Esophagus muscularis mucosa (tissue), 4 donors: ENCODE data around the gene CUL3. TPM values are rescaled to one million over a fixed set of nuclear protein-coding genes. Genes with fewer than 3 reads are reported as not detected.
A peak's percentile ranks its signal among the peaks of the same experiment; 100 is the strongest.

Experiments
- DNase-seq: peaks from one replicate; pipeline ENCODE4 v3.0.0-alpha.2; 2017; ENCODE audit errors: extremely low spot score
- H3K27ac ChIP-seq, 4 donors: fragments of 200-600 bp; sonication (generic); replicated peaks in 1 of 4; 1 replicate in 3 of 4; 2 replicates in 1 of 4; pipeline ENCODE4 v1.5.1; 2016 to 2019; ENCODE audit warnings: mild to moderate bottlenecking in 1 of 4
- H3K27me3 ChIP-seq, 4 donors: fragments of 200-600 bp; sonication (generic); one replicate each; pipeline versions ENCODE4 v1.5.1 to v1.6.0; 2016 to 2019
- H3K36me3 ChIP-seq, 4 donors: fragments of 200-600 bp; sonication (generic); one replicate each; pipeline ENCODE4 v1.5.1; 2016 to 2019
- H3K4me1 ChIP-seq, 4 donors: fragments of 200-600 bp; sonication (generic); one replicate each; pipeline ENCODE4 v1.5.1; 2016 to 2019
- H3K4me3 ChIP-seq, 4 donors: fragments of 200-600 bp; sonication (generic); 1 replicate in 2 of 4; 2 replicates in 2 of 4; pipeline ENCODE4 v1.5.1; 2016 to 2019; ENCODE audit warnings: mild to moderate bottlenecking in 4 of 4, moderate library complexity in 1 of 4
- H3K9me3 ChIP-seq, 4 donors: fragments of 200-600 bp; sonication (generic); 1 replicate in 3 of 4; 2 replicates in 1 of 4; pipeline ENCODE4 v1.5.1; 2016 to 2019
- CTCF ChIP-seq, 3 experiments: fragments of 200-600 bp in 2 of 3; fragments of 450-650 bp in 1 of 3; sonication (generic) in 2 of 3; IDR thresholded peaks; one replicate each; pipeline ENCODE4 v1.5.1; 2017 to 2019; ENCODE audit warnings: antibody characterized with exemption in 3 of 3, mild to moderate bottlenecking in 2 of 3, moderate library complexity in 1 of 3
- EP300 ChIP-seq: sonication (generic); formaldehyde crosslinking; IDR thresholded peaks from one replicate; pipeline ENCODE4 v1.6.1; 2017; ENCODE audit warnings: antibody characterized with exemption
- POLR2A ChIP-seq: fragments of 450-650 bp; IDR thresholded peaks from one replicate; pipeline ENCODE4 v1.6.1; 2017; ENCODE audit warnings: antibody characterized with exemption, moderate library complexity, mild to moderate bottlenecking, low read depth
- POLR2AphosphoS5 ChIP-seq, 2 donors: sonication (generic); formaldehyde crosslinking; IDR thresholded peaks; one replicate each; pipeline ENCODE4 v1.6.1; 2017; ENCODE audit warnings: antibody characterized with exemption in 2 of 2
- WGBS: methylation state at CpG from one replicate; pipeline ENCODE4 v1.1.5; 2018; 5-methylcytosine and 5-hydroxymethylcytosine counted together
- intact Hi-C: fragments of 100-400 bp; cut with DNase I; formaldehyde crosslinking; loops from one replicate; pipeline ENCODE4 v1.15.1; 2023
- total RNA-seq, 4 donors: library from RNA; depleted of rRNA; stranded (reverse); fragments of >200 nt; gene quantifications; one replicate each; pipeline versions ENCODE4 v1.1.0 to v1.2.1, GENCODE V29; 2016

CUL3 gene
- total RNA-seq, 4 donors from 2014 or later: 50.9 to 66.4 (median 59.7) TPM

GRCh38 chr2:224436634-224437033 is 148.5 kb downstream of the CUL3 start:
- peaks cover 0 to under 1% (median 0%) of the 10 kb centered on the region in 4 donors for H3K4me1 ChIP-seq
- no peak for TF ChIP-seq POLR2A
- no peak overlapping the region for H3K27ac ChIP-seq
- intact Hi-C loops: no loop called here
- no peaks in the 10 kb centered on the region for H3K36me3 ChIP-seq
- peaks cover 0 to 4% (median 0%) of the 10 kb centered on the region in 4 donors for H3K27me3 ChIP-seq
- DNase-seq: no peak
- no CpG with 5 or more reads among the region's 1 CpG for WGBS
- H3K9me3 ChIP-seq: peaks cover 0 to 6% (median 0%) of the 10 kb centered on the region in 4 donors
- H3K4me3 ChIP-seq: no peak overlapping the region

DNA sequence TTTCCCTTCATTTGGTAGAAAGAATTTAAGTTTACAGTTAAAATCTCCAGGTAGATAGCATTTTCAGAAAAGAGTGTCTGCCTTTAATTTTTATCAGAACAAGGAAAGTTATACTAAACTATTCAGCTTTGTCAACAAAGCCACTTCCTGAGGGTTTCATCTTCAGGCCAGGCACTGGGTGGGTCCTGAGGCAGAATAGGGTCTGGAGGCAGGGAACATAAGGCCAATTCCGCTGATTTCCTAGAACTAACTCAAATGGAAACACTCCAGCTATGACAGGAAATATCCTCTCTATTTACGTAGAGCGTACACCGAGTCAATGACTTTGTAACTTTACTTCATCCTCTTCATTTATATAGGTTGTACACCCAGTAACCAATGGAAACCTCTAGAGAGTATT is 150.5 kb downstream of the CUL3 start:
- DNase-seq: no peak
- Histone ChIP-seq H3K36me3 (no peaks in the 10 kb centered on the region), H3K27me3 (no peaks in the 10 kb centered on the region), H3K9me3 (peaks cover 0 to 6% (median 0%) of the 10 kb centered on the region in 4 donors), H3K4me3 (no peak overlapping the region), H3K4me1 (no peaks in the 10 kb centered on the region), H3K27ac (no peak overlapping the region)
- TF ChIP-seq EP300: no peak
- TF ChIP-seq CTCF (IDR thresholded peaks at IDR 0.05): no peak
- no peak for TF ChIP-seq POLR2A
- no peak for TF ChIP-seq POLR2AphosphoS5 (IDR thresholded peaks at IDR 0.05)
- intact Hi-C loops: no loop called here
- 78% methylated on average over 4 of the region's 4 CpGs for WGBS

GRCh38 chr2:224433442-224433841 is 151.7 kb downstream of the CUL3 start:
- Histone ChIP-seq H3K4me1 (no peaks in the 10 kb centered on the region), H3K27me3 (no peaks in the 10 kb centered on the region), H3K36me3 (no peaks in the 10 kb centered on the region), H3K27ac (no peak overlapping the region), H3K4me3 (no peak overlapping the region), H3K9me3 (peaks cover 0 to 4% (median 0%) of the 10 kb centered on the region in 4 donors)
- TF ChIP-seq POLR2A (no peak), EP300 (no peak)
- DNase-seq: peak; percentile 82
- intact Hi-C loops: no loop called here
- WGBS: 70% methylated on average over 10 of the region's 10 CpGs

DNA sequence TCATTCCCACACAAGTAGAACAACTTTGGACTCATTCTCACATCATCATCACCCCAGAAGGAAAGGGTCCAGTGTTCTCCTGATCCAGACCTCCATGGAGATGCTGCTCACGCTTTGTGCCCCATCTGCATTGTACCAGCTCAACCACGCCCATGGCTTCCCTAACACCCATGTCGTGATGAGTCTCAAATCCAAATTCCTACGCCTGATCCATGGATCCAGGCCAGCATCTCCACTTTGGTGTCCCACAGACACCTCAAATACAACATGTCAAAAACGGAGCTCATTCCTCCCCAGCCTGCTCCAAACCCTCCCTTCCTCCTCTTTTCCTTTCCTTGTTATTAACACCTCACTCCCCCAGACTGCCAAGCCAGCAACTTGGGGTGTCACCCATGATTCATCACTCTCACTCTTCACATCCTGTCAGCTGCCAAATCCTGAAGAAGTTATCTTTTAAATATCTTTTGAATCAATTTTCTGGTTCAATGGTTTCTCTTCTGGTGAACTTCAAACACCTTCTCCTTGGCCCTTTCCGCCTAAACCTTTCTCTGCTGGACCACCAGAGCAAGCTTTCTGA is 153.1 kb downstream of the CUL3 start:
- WGBS: 87% methylated on average over 6 of the region's 6 CpGs
- Histone ChIP-seq H3K9me3 (no peaks in the 10 kb centered on the region), H3K36me3 (no peaks in the 10 kb centered on the region), H3K27me3 (no peaks in the 10 kb centered on the region), H3K4me1 (no peaks in the 10 kb centered on the region), H3K27ac (no peak overlapping the region), H3K4me3 (no peak overlapping the region)
- TF ChIP-seq EP300 (no peak), POLR2AphosphoS5 (IDR thresholded peaks at IDR 0.05) (no peak), POLR2A (no peak), CTCF (IDR thresholded peaks at IDR 0.05) (no peak)
- DNase-seq: peak; percentile 85
- intact Hi-C loops: no loop called here

- Histone ChIP-seq H3K4me3 (no peak overlapping the region), H3K36me3 (no peaks in the 10 kb centered on the region), H3K27ac (no peak overlapping the region), H3K4me1 (no peaks in the 10 kb centered on the region), H3K9me3 (no peaks in the 10 kb centered on the region), H3K27me3 (no peaks in the 10 kb centered on the region)
- WGBS: 88% methylated on average over 2 of the region's 2 CpGs
- intact Hi-C loops: no loop called here
- TF ChIP-seq CTCF (IDR thresholded peaks at IDR 0.05) (no peak), POLR2A (no peak), POLR2AphosphoS5 (IDR thresholded peaks at IDR 0.05) (no peak), EP300 (no peak)
- peak; percentile 50 for DNase-seq
Measured at GRCh38 chr2:224429441-224429810, 155.7 kb downstream of the CUL3 start.
